Measurements from ENCODE around the gene SOBP. TPM values are rescaled to one million over a fixed set of nuclear protein-coding genes. Genes with fewer than 3 reads are reported as not detected.

The SOBP gene
- total RNA-seq, 2 donors from 2014 or later = 10.3 to 11.1 TPM

GRCh38 chr6:107628878-107629277 lies 139.0 kb downstream of the SOBP start:
- TF ChIP-seq CTCF (IDR thresholded peaks at IDR 0.05) = no peak
- no peak overlapping the region for H3K27ac ChIP-seq

DNA sequence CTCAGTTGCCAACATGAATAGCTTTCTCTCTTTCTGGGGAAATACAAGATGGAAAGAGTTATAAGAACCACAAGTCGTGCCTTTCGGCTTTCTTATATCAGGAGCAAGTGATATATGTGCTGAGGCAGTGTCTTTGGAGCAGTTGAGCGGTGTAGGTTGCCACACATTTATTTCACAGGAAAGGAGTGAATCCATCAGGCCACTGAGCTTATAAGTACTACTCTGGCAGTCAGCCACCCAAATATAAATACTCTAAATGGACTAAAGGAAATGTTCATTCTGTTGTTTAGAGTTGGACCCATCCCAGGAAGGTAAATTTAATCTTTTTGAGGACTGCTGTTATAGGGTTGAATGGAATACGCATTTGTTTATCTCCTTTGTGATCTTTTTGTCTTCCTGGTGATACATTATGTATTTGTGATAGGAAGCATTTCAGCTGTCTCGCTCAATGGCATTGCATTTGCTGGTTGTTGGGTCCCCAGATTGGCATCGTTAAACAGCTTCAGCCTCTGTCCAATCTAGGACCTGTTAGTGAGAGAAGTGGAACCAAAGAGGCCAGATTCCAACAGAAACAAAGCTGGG lies 139.7 kb downstream of the SOBP start:
- no peaks in the 10 kb centered on the region for H3K27me3 ChIP-seq (replicated peaks; ENCODE audit: insufficient read depth)
- DNase-seq (ENCODE audit: low spot score) (no peak), ATAC-seq (ENCODE audit: insufficient number of reproducible peaks, low FRiP score, low read depth) (no peak)
- H3K4me3 ChIP-seq = no peak overlapping the region
- H3K27ac ChIP-seq = no peak overlapping the region
- H3K36me3 ChIP-seq = no peaks in the 10 kb centered on the region
- peaks cover 6 to 29% of the 10 kb centered on the region in 2 donors for H3K4me1 ChIP-seq (ENCODE audit: control insufficient read depth in 1 of 2, low read depth in 2 of 2)
- TF ChIP-seq CTCF (IDR thresholded peaks at IDR 0.05) = no peak
- H3K9me3 ChIP-seq = no peaks in the 10 kb centered on the region

More at GRCh38 chr6:107628878-107629277, 139.0 kb downstream of the SOBP start:
- H3K36me3 ChIP-seq = no peaks in the 10 kb centered on the region
- ATAC-seq (ENCODE audit: insufficient number of reproducible peaks, low FRiP score, low read depth) = no peak
- H3K4me3 ChIP-seq = no peak overlapping the region
- H3K4me1 ChIP-seq (ENCODE audit: control insufficient read depth in 1 of 2, low read depth in 2 of 2) = peaks cover 6 to 24% of the 10 kb centered on the region in 2 donors
- H3K9me3 ChIP-seq = no peaks in the 10 kb centered on the region
- no peaks in the 10 kb centered on the region for H3K27me3 ChIP-seq (replicated peaks; ENCODE audit: insufficient read depth)
- no peak for DNase-seq (ENCODE audit: low spot score)

- H3K27me3 ChIP-seq (replicated peaks; ENCODE audit: insufficient read depth) = no peaks in the 10 kb centered on the region
- H3K36me3 ChIP-seq = no peaks in the 10 kb centered on the region
- peaks cover 6 to 29% of the 10 kb centered on the region in 2 donors for H3K4me1 ChIP-seq (ENCODE audit: control insufficient read depth in 1 of 2, low read depth in 2 of 2)
- no peak overlapping the region for H3K27ac ChIP-seq
- ATAC-seq (ENCODE audit: insufficient number of reproducible peaks, low FRiP score, low read depth) (no peak), DNase-seq (ENCODE audit: low spot score) (no peak)
- H3K9me3 ChIP-seq = no peaks in the 10 kb centered on the region
- no peak for TF ChIP-seq CTCF (IDR thresholded peaks at IDR 0.05)
- no peak overlapping the region for H3K4me3 ChIP-seq
These were observed 140.5 kb downstream of the SOBP start for GRCh38 chr6:107630348-107630977.

GRCh38 chr6:107632381-107633136 lies 142.6 kb downstream of the SOBP start:
- ATAC-seq (ENCODE audit: insufficient number of reproducible peaks, low FRiP score, low read depth) (no peak), DNase-seq (ENCODE audit: low spot score) (no peak)
- Histone ChIP-seq H3K4me1 (ENCODE audit: control insufficient read depth in 1 of 2, low read depth in 2 of 2) (peaks cover 6 to 29% of the 10 kb centered on the region in 2 donors), H3K9me3 (no peaks in the 10 kb centered on the region), H3K27ac (no peak overlapping the region), H3K36me3 (no peaks in the 10 kb centered on the region), H3K4me3 (no peak overlapping the region), H3K27me3 (replicated peaks; ENCODE audit: insufficient read depth) (no peaks in the 10 kb centered on the region)
- TF ChIP-seq CTCF (IDR thresholded peaks at IDR 0.05) = no peak

DNA sequence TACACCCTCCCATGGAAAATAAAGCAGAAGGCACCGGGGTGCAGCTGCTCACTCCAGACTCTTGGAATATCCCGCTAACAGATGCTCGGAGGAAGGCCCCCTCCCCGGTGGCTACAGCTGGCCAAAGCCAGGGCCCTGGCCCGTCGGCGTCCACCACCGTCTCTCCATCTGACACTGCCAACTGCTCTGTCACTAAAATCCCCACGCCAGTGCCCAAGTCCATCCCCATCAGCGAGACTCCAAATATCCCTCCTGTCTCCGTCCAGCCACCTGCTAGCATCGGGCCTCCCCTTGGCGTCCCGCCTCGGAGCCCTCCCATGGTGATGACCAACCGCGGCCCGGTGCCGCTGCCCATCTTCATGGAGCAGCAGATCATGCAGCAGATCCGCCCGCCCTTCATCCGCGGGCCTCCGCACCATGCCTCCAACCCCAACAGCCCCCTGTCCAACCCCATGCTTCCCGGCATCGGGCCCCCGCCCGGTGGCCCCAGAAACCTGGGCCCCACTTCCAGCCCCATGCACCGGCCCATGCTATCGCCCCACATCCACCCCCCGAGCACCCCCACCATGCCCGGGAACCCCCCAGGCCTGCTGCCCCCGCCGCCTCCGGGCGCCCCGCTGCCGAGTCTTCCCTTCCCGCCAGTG lies 143.9 kb downstream of the SOBP start:
- Histone ChIP-seq H3K36me3 (no peaks in the 10 kb centered on the region), H3K4me3 (peak overlapping the region; percentile 59), H3K9me3 (no peaks in the 10 kb centered on the region), H3K27me3 (replicated peaks; ENCODE audit: insufficient read depth) (no peaks in the 10 kb centered on the region), H3K4me1 (ENCODE audit: control insufficient read depth in 1 of 2, low read depth in 2 of 2) (peaks cover 6 to 20% of the 10 kb centered on the region in 2 donors), H3K27ac (no peak overlapping the region)
- TF ChIP-seq CTCF (IDR thresholded peaks at IDR 0.05) = no peak
- DNase-seq (ENCODE audit: low spot score) = no peak
- no peak for ATAC-seq (ENCODE audit: insufficient number of reproducible peaks, low FRiP score, low read depth)
